Measurements from ENCODE around the gene WDR86.
A peak's percentile ranks its signal among the peaks of the same experiment; 100 is the strongest.

The WDR86 gene

GRCh38 chr7:151376218-151376902 is 33.5 kb downstream of the WDR86 start:
- no peak for DNase-seq

- no peak for DNase-seq
These were observed 34.2 kb downstream of the WDR86 start for GRCh38 chr7:151375530-151376217.

- no peak for DNase-seq
These were observed 35.1 kb downstream of the WDR86 start for GRCh38 chr7:151374726-151375125.

- no peak for DNase-seq
These were observed 35.7 kb downstream of the WDR86 start for GRCh38 chr7:151374139-151374538.

GRCh38 chr7:151373599-151373998 is 36.2 kb downstream of the WDR86 start:
- DNase-seq = no peak

GRCh38 chr7:151372612-151373265 is 37.1 kb downstream of the WDR86 start:
- no peak for DNase-seq

GRCh38 chr7:151371266-151371665 is 38.6 kb downstream of the WDR86 start:
- no peak for DNase-seq

GRCh38 chr7:151368136-151368571 is 41.7 kb downstream of the WDR86 start:
- peak; percentile 81 to 85 for DNase-seq

GRCh38 chr7:151367284-151367683 is 42.6 kb downstream of the WDR86 start:
- DNase-seq = no peak

- DNase-seq = no peak
These were observed 43.0 kb downstream of the WDR86 start for GRCh38 chr7:151366880-151367222.

GRCh38 chr7:151366166-151366879 is 43.5 kb downstream of the WDR86 start:
- no peak for DNase-seq

GRCh38 chr7:151363182-151363581 is 46.7 kb downstream of the WDR86 start:
- no peak for DNase-seq

GRCh38 chr7:151361193-151361959 is 48.5 kb downstream of the WDR86 start:
- no peak for DNase-seq

GRCh38 chr7:151352512-151352911 is 57.3 kb downstream of the WDR86 start:
- DNase-seq = no peak

GRCh38 chr7:151351967-151352366 is 57.9 kb downstream of the WDR86 start:
- DNase-seq = peak; percentile 58 to 68

GRCh38 chr7:151351027-151351426 is 58.8 kb downstream of the WDR86 start:
- DNase-seq = peak; percentile 66 to 73

GRCh38 chr7:151349507-151349853 is 60.4 kb downstream of the WDR86 start:
- no peak for DNase-seq

GRCh38 chr7:151348970-151349369 is 60.9 kb downstream of the WDR86 start:
- DNase-seq = no peak

GRCh38 chr7:151347200-151347599 is 62.6 kb downstream of the WDR86 start:
- no peak for DNase-seq

GRCh38 chr7:151346470-151346769 is 63.4 kb downstream of the WDR86 start:
- DNase-seq = no peak

GRCh38 chr7:151345576-151346469 is 64.0 kb downstream of the WDR86 start:
- DNase-seq = no peak

- DNase-seq = no peak
These were observed 66.3 kb downstream of the WDR86 start for GRCh38 chr7:151343516-151343915.

Measured in activated CD4-positive, alpha-beta T cell treated with anti-CD3 and anti-CD28 coated beads, Interleukin-2, amount 50 U/mL, for 48 hours (primary cell).